ENCODE data around the gene SLC16A4.

DNA sequence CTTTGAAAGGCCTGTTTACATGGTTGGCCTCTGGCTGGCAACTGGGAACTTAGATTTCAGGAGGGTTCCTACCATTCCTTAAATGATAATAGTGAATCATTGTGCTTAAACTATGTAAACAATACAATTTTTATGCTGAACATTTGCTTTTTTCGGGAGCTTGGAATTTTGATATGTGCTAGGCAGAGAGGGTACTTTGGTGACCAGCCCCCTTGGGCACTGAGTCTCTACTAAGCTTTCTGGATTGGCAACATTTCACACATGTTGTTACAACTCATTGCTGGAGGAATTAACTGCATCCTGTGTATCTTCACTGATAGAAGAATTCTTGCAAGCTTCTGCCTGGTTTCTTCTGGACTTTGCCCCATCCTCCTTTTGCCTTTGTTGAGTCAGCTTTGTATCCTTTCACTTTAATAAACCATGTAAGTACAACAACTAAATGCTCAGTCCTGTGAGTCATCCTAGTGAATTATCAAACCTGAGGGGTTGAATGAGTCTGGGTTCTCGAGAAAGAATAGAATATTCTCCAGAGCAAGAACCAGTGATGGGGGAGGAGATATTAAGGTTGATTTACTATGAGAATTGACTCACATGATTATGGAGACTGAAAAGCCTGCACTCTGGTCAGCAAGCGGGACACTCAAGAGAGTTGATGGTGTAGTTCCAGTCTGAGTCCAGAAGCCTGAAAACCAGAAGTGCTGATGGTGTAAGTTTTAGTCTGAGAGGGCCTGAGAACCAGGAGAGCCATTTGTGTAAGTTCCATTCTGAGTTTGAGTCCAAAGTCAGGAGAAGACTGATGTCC is 3.1 kb upstream of the SLC16A4 start:
- TF ChIP-seq, protein P1, sequence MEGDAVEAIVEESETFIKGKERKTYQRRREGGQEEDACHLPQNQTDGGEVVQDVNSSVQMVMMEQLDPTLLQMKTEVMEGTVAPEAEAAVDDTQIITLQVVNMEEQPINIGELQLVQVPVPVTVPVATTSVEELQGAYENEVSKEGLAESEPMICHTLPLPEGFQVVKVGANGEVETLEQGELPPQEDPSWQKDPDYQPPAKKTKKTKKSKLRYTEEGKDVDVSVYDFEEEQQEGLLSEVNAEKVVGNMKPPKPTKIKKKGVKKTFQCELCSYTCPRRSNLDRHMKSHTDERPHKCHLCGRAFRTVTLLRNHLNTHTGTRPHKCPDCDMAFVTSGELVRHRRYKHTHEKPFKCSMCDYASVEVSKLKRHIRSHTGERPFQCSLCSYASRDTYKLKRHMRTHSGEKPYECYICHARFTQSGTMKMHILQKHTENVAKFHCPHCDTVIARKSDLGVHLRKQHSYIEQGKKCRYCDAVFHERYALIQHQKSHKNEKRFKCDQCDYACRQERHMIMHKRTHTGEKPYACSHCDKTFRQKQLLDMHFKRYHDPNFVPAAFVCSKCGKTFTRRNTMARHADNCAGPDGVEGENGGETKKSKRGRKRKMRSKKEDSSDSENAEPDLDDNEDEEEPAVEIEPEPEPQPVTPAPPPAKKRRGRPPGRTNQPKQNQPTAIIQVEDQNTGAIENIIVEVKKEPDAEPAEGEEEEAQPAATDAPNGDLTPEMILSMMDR (IDR thresholded peaks at IDR 0.05; ENCODE audit: low read depth, low read length), result no peak
- no peak for TF ChIP-seq MAX (IDR thresholded peaks at IDR 0.05; ENCODE audit: low read depth, low read length)

All from NB4 (cell line).